ENCODE measurements around the gene FREY1. TPM values are rescaled to one million over a fixed set of nuclear protein-coding genes. Genes with fewer than 3 reads are reported as not detected.

FREY1 gene
- total and polyA plus RNA-seq, 2 of the 4 experiments (the other 2 are of a cell fraction): 0.21 TPM; not detected in 1

DNA sequence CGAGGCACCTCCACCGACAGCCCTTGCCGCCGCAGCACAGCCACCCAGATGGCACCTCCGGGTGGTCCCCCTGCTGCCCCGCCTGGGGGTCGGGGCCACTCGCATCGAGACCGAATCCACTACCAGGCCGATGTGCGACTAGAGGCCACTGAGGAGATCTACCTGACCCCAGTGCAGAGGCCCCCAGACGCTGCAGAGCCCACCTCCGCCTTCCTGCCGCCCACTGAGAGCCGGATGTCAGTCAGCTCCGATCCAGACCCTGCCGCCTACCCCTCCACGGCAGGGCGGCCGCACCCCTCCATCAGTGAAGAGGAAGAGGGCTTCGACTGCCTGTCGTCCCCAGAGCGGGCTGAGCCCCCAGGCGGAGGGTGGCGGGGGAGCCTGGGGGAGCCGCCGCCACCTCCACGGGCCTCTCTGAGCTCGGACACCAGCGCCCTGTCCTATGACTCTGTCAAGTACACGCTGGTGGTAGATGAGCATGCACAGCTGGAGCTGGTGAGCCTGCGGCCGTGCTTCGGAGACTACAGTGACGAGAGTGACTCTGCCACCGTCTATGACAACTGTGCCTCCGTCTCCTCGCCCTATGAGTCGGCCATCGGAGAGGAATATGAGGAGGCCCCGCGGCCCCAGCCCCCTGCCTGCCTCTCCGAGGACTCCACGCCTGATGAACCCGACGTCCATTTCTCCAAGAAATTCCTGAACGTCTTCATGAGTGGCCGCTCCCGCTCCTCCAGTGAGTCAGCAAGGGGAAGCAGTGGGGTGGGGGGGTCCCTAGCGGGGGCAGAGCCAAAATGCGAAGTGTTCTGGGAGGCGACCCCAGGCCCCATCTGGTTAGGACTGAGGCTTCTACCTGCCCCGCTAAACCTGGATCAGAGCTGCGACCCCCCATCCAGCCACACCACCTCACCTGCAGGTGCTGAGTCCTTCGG, 4.4 kb downstream of the FREY1 start:
- Histone ChIP-seq H4K91ac (ENCODE audit: insufficient read depth, low read depth, low read length) (no peak overlapping the region), H2AFZ (replicated peaks; ENCODE audit: low read length, poor library complexity) (no peak overlapping the region), H4K8ac (ENCODE audit: low read depth in 2 of 2, low read length in 2 of 2) (no peak overlapping the region), H3K56ac (ENCODE audit: extremely low read depth, insufficient read depth, low read length) (no peak overlapping the region), H4K20me1 (ENCODE audit: insufficient read depth, low read length) (peaks cover 19% of the 10 kb centered on the region), H2BK5ac (ENCODE audit: low read depth, low read length, poor library complexity, severe bottlenecking) (no peak overlapping the region), H3K18ac (ENCODE audit: low read depth, low read length) (no peak overlapping the region), H3K4me3 (ENCODE audit: insufficient read depth, low read depth, low read length) (no peak overlapping the region), H2BK15ac (ENCODE audit: low read depth, low read length) (no peak overlapping the region), H3K27ac (ENCODE audit: insufficient read depth, low read length) (no peak overlapping the region), H3K9me3 (ENCODE audit: control insufficient read depth, insufficient read depth, low read length) (no peaks in the 10 kb centered on the region), H3K9me1 (ENCODE audit: insufficient read depth, low read length) (no peaks in the 10 kb centered on the region), H4K5ac (ENCODE audit: low read depth, low read length) (no peak overlapping the region), H3K27me3 (ENCODE audit: control insufficient read depth, insufficient read depth, low read length) (peaks cover 4% of the 10 kb centered on the region; the same call in 1 of the 2 replicates), H2AK9ac (replicated peaks; ENCODE audit: low read depth, low read length, poor library complexity) (no peak overlapping the region), H3K4me2 (ENCODE audit: low read depth, low read length) (no peak overlapping the region), H2AK5ac (ENCODE audit: low read depth, low read length) (no peak overlapping the region), H3K23ac (ENCODE audit: low read depth, low read length) (no peak overlapping the region), H3K79me1 (ENCODE audit: low read depth in 1 of 2, low read length in 2 of 2) (peaks cover 0 to 4% of the 10 kb centered on the region in 2 experiments; a peak in 1 of 4 replicates), H3K4ac (ENCODE audit: low read depth, low read length) (no peak overlapping the region), H3K9ac (ENCODE audit: low read depth, low read length) (no peak overlapping the region), H3K4me1 (ENCODE audit: control insufficient read depth, insufficient read depth, low read length) (peaks cover 7% of the 10 kb centered on the region; the same call in 1 of the 2 replicates), H3K14ac (replicated peaks; ENCODE audit: low read depth, low read length) (no peak overlapping the region), H2BK20ac (ENCODE audit: low read depth, low read length) (no peak overlapping the region), H3K36me3 (ENCODE audit: control insufficient read depth, insufficient read depth, low read length) (peaks cover 15% of the 10 kb centered on the region), H2BK120ac (ENCODE audit: low read depth, low read length) (no peak overlapping the region)
- in situ Hi-C loops (cut with MboI; ENCODE audit: low sequenced_read_pairs): no loop called here
- intact Hi-C loops (cut with micrococcal nuclease): no loop called here
- no peak for TF ChIP-seq SMC3 (IDR thresholded peaks at IDR 0.05; ENCODE audit: low read depth, low read length)
- no peak for TF ChIP-seq MAZ (IDR thresholded peaks at IDR 0.05; ENCODE audit: borderline replicate concordance, low read depth, low read length)
- no peak for TF ChIP-seq RAD21 (IDR thresholded peaks at IDR 0.05; ENCODE audit: low read length)
- TF ChIP-seq FOS (IDR thresholded peaks at IDR 0.05; ENCODE audit: low read depth, low read length): no peak
- TF ChIP-seq CHD1 (IDR thresholded peaks at IDR 0.05; ENCODE audit: low read depth, low read length): no peak
- TF ChIP-seq, protein P1, sequence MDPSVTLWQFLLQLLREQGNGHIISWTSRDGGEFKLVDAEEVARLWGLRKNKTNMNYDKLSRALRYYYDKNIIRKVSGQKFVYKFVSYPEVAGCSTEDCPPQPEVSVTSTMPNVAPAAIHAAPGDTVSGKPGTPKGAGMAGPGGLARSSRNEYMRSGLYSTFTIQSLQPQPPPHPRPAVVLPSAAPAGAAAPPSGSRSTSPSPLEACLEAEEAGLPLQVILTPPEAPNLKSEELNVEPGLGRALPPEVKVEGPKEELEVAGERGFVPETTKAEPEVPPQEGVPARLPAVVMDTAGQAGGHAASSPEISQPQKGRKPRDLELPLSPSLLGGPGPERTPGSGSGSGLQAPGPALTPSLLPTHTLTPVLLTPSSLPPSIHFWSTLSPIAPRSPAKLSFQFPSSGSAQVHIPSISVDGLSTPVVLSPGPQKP (IDR thresholded peaks at IDR 0.05; ENCODE audit: borderline replicate concordance, low read depth, low read length): no peak
- TF ChIP-seq, protein P2, sequence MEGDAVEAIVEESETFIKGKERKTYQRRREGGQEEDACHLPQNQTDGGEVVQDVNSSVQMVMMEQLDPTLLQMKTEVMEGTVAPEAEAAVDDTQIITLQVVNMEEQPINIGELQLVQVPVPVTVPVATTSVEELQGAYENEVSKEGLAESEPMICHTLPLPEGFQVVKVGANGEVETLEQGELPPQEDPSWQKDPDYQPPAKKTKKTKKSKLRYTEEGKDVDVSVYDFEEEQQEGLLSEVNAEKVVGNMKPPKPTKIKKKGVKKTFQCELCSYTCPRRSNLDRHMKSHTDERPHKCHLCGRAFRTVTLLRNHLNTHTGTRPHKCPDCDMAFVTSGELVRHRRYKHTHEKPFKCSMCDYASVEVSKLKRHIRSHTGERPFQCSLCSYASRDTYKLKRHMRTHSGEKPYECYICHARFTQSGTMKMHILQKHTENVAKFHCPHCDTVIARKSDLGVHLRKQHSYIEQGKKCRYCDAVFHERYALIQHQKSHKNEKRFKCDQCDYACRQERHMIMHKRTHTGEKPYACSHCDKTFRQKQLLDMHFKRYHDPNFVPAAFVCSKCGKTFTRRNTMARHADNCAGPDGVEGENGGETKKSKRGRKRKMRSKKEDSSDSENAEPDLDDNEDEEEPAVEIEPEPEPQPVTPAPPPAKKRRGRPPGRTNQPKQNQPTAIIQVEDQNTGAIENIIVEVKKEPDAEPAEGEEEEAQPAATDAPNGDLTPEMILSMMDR (conservative IDR thresholded peaks at IDR 0.05; ENCODE audit: low read depth, low read length): no peak
- TF ChIP-seq, protein P3, sequence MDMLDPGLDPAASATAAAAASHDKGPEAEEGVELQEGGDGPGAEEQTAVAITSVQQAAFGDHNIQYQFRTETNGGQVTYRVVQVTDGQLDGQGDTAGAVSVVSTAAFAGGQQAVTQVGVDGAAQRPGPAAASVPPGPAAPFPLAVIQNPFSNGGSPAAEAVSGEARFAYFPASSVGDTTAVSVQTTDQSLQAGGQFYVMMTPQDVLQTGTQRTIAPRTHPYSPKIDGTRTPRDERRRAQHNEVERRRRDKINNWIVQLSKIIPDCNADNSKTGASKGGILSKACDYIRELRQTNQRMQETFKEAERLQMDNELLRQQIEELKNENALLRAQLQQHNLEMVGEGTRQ (IDR thresholded peaks at IDR 0.05; ENCODE audit: low read depth, low read length): no peak
- dilution Hi-C loops (cut with HindIII; ENCODE audit: low sequenced_read_pairs, unreplicated experiment): no loop called here
- no TSS peak for BruUV-seq (replicated peaks)
- POLR2A ChIA-PET (ENCODE audit: unreplicated experiment): no interaction called here
- 75% methylated on average over 22 of the region's 56 CpGs; no CpG with 5 or more reads in 1 of the 2 experiments for WGBS, 2 experiments (ENCODE audit: extremely low coverage in 2 of 2, insufficient read length in 1 of 2)
- CTCF ChIA-PET: no interaction called here
- ATAC-seq (ENCODE audit: low read depth) (no peak), DNase-seq (no peak)
